ENCODE results near the gene TMEM132D. TPM values are rescaled to one million over a fixed set of nuclear protein-coding genes. Genes with fewer than 3 reads are reported as not detected.

The TMEM132D gene
- total and polyA plus RNA-seq, 2 donors (not counting 3 experiments of a cell fraction or from before 2014, with no cell fraction given): not detected

GRCh38 chr12:129102233-129102632 is 801.6 kb downstream of the TMEM132D start:
- DNase-seq (ENCODE audit: low read depth, low spot score) (no peak), FAIRE-seq (no peak)
- H2AFZ ChIP-seq (ENCODE audit: low read depth, low read length): no peak overlapping the region
- H3K4me1 ChIP-seq (ENCODE audit: control insufficient read depth, extremely low read depth, insufficient read depth, low read length): no peaks in the 10 kb centered on the region
- no peaks in the 10 kb centered on the region for H3K27me3 ChIP-seq (ENCODE audit: control insufficient read depth in 2 of 2, insufficient read depth in 2 of 2, low read length in 2 of 2)
- H3K36me3 ChIP-seq (ENCODE audit: control insufficient read depth in 2 of 2, extremely low read depth in 1 of 2, insufficient read depth in 2 of 2, low read length in 2 of 2): no peaks in the 10 kb centered on the region
- TF ChIP-seq JUN (IDR thresholded peaks at IDR 0.05; ENCODE audit: borderline replicate concordance, insufficient read depth, insufficient read length, low read depth) (no peak), POLR2A (IDR thresholded peaks at IDR 0.05; ENCODE audit: low read depth, low read length) (no peak), MAX (IDR thresholded peaks at IDR 0.05; ENCODE audit: insufficient read depth, insufficient read length) (no peak), EZH2 (IDR thresholded peaks at IDR 0.05; ENCODE audit: borderline replicate concordance, low read depth, low read length, severe bottlenecking) (no peak), CTCF (IDR thresholded peaks at IDR 0.05; ENCODE audit: extremely low read depth in 1 of 2, insufficient read depth in 1 of 2, low read depth in 1 of 2, low read length in 2 of 2) (no peak), FOS (IDR thresholded peaks at IDR 0.05; ENCODE audit: borderline replicate concordance, insufficient read depth, low read length) (no peak), GATA2 (IDR thresholded peaks at IDR 0.05; ENCODE audit: insufficient read depth, insufficient read length, low read depth, low read length) (no peak), POLR2AphosphoS5 (IDR thresholded peaks at IDR 0.05; ENCODE audit: insufficient read depth, low read depth, low read length) (no peak), MYC (IDR thresholded peaks at IDR 0.05; ENCODE audit: low read depth, low read length) (no peak)
- H3K9me3 ChIP-seq (replicated peaks; ENCODE audit: control insufficient read depth, insufficient read depth, low read length): peaks cover 9% of the 10 kb centered on the region
- intact Hi-C loops (cut with micrococcal nuclease) (no loop called here), dilution Hi-C loops (cut with MboI; ENCODE audit: extremely low pct_ligation_motif_present, low sequenced_read_pairs) (no loop called here)
- ChIA-PET POLR2A (no interaction called here), CTCF (no interaction called here)
- no TSS peak for BruUV-seq (replicated peaks)
- no peak overlapping the region for H3K4me2 ChIP-seq (ENCODE audit: insufficient read depth, low read length)
- no peak overlapping the region for H3K27ac ChIP-seq (ENCODE audit: insufficient read depth, low read depth, low read length)
- H3K9me1 ChIP-seq (replicated peaks; ENCODE audit: control insufficient read depth, extremely low read depth, insufficient read depth, low read length): no peaks in the 10 kb centered on the region
- H3K9ac ChIP-seq (replicated peaks; ENCODE audit: extremely low read depth, insufficient read depth, low read length): no peak overlapping the region
- no peak overlapping the region for H3K4me3 ChIP-seq (replicated peaks in 1 of 3; ENCODE audit: insufficient read depth in 1 of 3, low read depth in 1 of 3, low read length in 3 of 3)
- no peaks in the 10 kb centered on the region for H4K20me1 ChIP-seq (replicated peaks; ENCODE audit: control insufficient read depth, extremely low read depth, insufficient read depth, low read length)
- no peaks in the 10 kb centered on the region for H3K79me2 ChIP-seq (ENCODE audit: control insufficient read depth, insufficient read depth, low read length)
